Loucy (cell line): ENCODE results near the gene HSPA12A.

Experiments used
- H2AFZ ChIP-seq: fragments of 200-600 bp; sonication (generic); 2 replicates; pipeline ENCODE4 v1.6.0; 2016; ENCODE audit warnings: antibody characterized with exemption, mild to moderate bottlenecking, low read length, moderate library complexity
- H3F3A ChIP-seq: fragments of 200-600 bp; 2 replicates; pipeline ENCODE4 v1.6.0; 2016; ENCODE audit warnings: antibody characterized with exemption, low read depth, mild to moderate bottlenecking
- H3K27me3 ChIP-seq: fragments of 200-600 bp; sonication (generic); 2 replicates; pipeline ENCODE4 v1.6.1; 2014; ENCODE audit warnings: low read length, mild to moderate bottlenecking; ENCODE audit not compliant: insufficient read depth, poor library complexity, severe bottlenecking
- H3K36me3 ChIP-seq: fragments of 200-600 bp; sonication (generic); 2 replicates; pipeline ENCODE4 v1.6.1; 2016; ENCODE audit warnings: low read length; ENCODE audit not compliant: insufficient read depth
- H3K4me1 ChIP-seq: fragments of 200-600 bp; sonication (generic); 2 replicates; pipeline ENCODE4 v1.5.1; 2014; ENCODE audit warnings: low read length, mild to moderate bottlenecking; ENCODE audit not compliant: insufficient read depth, poor library complexity, severe bottlenecking
- H3K4me2 ChIP-seq: fragments of 200-600 bp; sonication (generic); 2 replicates; pipeline ENCODE4 v1.6.0; 2014; ENCODE audit warnings: antibody characterized with exemption, low read length, low read depth, mild to moderate bottlenecking; ENCODE audit not compliant: poor library complexity, severe bottlenecking
- H3K4me3 ChIP-seq: fragments of 200-600 bp; sonication (generic); 2 replicates; pipeline ENCODE4 v1.5.1; 2014; ENCODE audit warnings: low read length, mild to moderate bottlenecking, mixed read lengths; ENCODE audit not compliant: poor library complexity, severe bottlenecking
- H3K79me2 ChIP-seq: fragments of 200-600 bp; sonication (generic); 2 replicates; pipeline ENCODE4 v1.6.1; 2014; ENCODE audit warnings: low read length; ENCODE audit not compliant: insufficient read depth
- H3K9ac ChIP-seq: fragments of 200-600 bp; sonication (generic); 2 replicates; pipeline ENCODE4 v1.6.0; 2014; ENCODE audit warnings: mild to moderate bottlenecking, low read depth, low read length, moderate library complexity; ENCODE audit not compliant: poor library complexity, severe bottlenecking
- H3K9me2 ChIP-seq: fragments of 200-600 bp; sonication (generic); replicated peaks from 2 replicates; pipeline ENCODE4 v1.6.1; 2016; ENCODE audit warnings: low read depth, low read length, mixed read lengths
- H3K9me3 ChIP-seq: fragments of 200-600 bp; sonication (generic); 2 replicates; pipeline ENCODE4 v1.6.1; 2014; ENCODE audit warnings: mild to moderate bottlenecking, antibody characterized with exemption, low read length, low read depth; ENCODE audit not compliant: insufficient read depth
- H4K20me1 ChIP-seq: fragments of 200-600 bp; sonication (generic); 2 replicates; pipeline ENCODE4 v1.6.0; 2014; ENCODE audit warnings: antibody characterized with exemption, low read length, mild to moderate bottlenecking; ENCODE audit not compliant: insufficient read depth, poor library complexity, severe bottlenecking
- EZH2phosphoT487 ChIP-seq: fragments of 200-600 bp; IDR thresholded peaks from 2 replicates; pipeline ENCODE4 v1.6.1; 2018; ENCODE audit warnings: antibody characterized with exemption, mild to moderate bottlenecking, moderate library complexity, borderline replicate concordance
- TF ChIP-seq, protein P1 (sequence below): fragments of 200-600 bp; sonication (generic); conservative IDR thresholded peaks from 2 replicates; pipeline ENCODE4 v1.5.1; 2014; ENCODE audit warnings: mild to moderate bottlenecking, antibody characterized with exemption, low read length

Gene HSPA12A

DNA sequence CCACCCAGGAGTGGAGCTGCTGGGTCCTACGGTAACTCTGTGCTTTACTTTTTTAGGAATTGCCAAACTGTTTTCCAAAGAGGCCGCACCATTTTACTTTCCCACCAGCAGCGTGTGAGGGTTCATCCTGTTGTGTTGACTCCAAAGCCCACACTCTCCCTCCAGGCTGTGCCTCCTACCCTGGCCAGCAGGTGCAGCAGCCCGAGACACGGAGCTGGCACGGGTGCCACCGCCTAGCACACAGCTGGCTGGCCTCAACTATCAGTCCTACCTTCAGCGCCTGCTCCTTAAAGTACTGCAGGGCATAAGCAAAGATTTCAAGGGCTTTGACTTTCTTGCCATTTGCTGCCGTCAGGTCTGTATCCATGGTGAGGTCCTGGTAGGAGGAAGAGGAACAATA, 44.0 kb downstream of the HSPA12A start:
- Histone ChIP-seq H3K4me1 (no peaks in the 10 kb centered on the region), H3K9ac (no peak overlapping the region), H3K79me2 (no peaks in the 10 kb centered on the region), H3K9me3 (no peaks in the 10 kb centered on the region), H3K27me3 (no peaks in the 10 kb centered on the region), H2AFZ (no peak overlapping the region), H3K4me3 (no peak overlapping the region), H4K20me1 (no peaks in the 10 kb centered on the region), H3F3A (no peaks in the 10 kb centered on the region), H3K36me3 (no peaks in the 10 kb centered on the region), H3K4me2 (no peak overlapping the region), H3K9me2 (no peaks in the 10 kb centered on the region)
- no peak for TF ChIP-seq EZH2phosphoT487
- TF ChIP-seq, protein P1, sequence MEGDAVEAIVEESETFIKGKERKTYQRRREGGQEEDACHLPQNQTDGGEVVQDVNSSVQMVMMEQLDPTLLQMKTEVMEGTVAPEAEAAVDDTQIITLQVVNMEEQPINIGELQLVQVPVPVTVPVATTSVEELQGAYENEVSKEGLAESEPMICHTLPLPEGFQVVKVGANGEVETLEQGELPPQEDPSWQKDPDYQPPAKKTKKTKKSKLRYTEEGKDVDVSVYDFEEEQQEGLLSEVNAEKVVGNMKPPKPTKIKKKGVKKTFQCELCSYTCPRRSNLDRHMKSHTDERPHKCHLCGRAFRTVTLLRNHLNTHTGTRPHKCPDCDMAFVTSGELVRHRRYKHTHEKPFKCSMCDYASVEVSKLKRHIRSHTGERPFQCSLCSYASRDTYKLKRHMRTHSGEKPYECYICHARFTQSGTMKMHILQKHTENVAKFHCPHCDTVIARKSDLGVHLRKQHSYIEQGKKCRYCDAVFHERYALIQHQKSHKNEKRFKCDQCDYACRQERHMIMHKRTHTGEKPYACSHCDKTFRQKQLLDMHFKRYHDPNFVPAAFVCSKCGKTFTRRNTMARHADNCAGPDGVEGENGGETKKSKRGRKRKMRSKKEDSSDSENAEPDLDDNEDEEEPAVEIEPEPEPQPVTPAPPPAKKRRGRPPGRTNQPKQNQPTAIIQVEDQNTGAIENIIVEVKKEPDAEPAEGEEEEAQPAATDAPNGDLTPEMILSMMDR, result no peak

DNA sequence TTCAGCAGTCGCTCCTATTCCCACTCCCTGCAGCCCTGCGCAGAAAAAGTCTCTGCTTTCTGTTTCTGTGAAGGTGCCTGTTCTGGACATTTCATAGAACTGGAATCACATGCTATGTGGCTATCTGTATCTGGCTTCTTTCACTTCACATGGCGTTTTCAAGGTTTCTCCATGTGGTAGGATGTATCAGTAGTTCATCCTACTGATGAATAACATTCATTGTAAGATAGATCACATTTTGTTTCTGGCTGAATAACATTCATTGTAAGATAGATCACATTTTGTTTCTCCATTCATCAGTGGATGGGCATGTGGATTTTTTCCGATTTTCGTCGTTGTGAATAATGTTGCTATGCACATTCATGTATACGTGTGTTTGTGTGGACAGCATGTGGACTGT, 44.5 kb downstream of the HSPA12A start:
- Histone ChIP-seq H3K79me2 (no peaks in the 10 kb centered on the region), H3K27me3 (no peaks in the 10 kb centered on the region), H4K20me1 (no peaks in the 10 kb centered on the region), H3K4me3 (no peak overlapping the region), H2AFZ (no peak overlapping the region), H3K9ac (no peak overlapping the region), H3K9me2 (no peaks in the 10 kb centered on the region), H3K4me2 (no peak overlapping the region), H3F3A (no peaks in the 10 kb centered on the region), H3K9me3 (no peaks in the 10 kb centered on the region), H3K4me1 (no peaks in the 10 kb centered on the region), H3K36me3 (no peaks in the 10 kb centered on the region)
- TF ChIP-seq, protein P1, result no peak
- TF ChIP-seq EZH2phosphoT487, result no peak

DNA sequence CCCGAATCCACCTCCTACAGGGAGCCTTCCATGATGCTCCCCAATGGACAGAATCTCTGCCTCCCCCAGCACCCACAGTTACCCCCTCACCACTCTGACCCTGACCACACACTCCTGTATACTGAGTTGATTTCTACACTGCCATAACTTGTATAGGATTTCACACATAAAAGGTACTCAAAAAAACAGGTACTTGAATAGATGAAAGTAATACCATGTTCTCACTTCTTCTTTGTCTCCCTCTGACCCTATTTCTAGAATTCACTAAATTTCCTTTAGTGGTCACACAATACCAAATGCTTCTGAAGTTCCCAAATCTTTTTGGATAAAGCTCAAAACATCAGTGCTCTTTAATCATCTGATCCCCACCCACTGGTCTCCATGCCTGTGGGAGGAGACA, 45.4 kb downstream of the HSPA12A start:
- Histone ChIP-seq H3F3A (no peaks in the 10 kb centered on the region), H3K4me1 (no peaks in the 10 kb centered on the region), H3K9ac (no peak overlapping the region), H3K4me3 (no peak overlapping the region), H3K79me2 (no peaks in the 10 kb centered on the region), H2AFZ (no peak overlapping the region), H3K27me3 (no peaks in the 10 kb centered on the region), H3K9me3 (no peaks in the 10 kb centered on the region), H3K36me3 (no peaks in the 10 kb centered on the region), H3K9me2 (no peaks in the 10 kb centered on the region), H4K20me1 (no peaks in the 10 kb centered on the region), H3K4me2 (no peak overlapping the region)
- no peak for TF ChIP-seq EZH2phosphoT487
- TF ChIP-seq, protein P1, result no peak
